ENCODE measurements around the gene RPIA.
A peak's percentile ranks its signal among the peaks of the same experiment; 100 is the strongest.
"Not testable (repeated sequence)": the region's sequence is repeated elsewhere in the genome, so short reads cannot be mapped to it uniquely, and the experiment has no call there.

RPIA gene

DNA sequence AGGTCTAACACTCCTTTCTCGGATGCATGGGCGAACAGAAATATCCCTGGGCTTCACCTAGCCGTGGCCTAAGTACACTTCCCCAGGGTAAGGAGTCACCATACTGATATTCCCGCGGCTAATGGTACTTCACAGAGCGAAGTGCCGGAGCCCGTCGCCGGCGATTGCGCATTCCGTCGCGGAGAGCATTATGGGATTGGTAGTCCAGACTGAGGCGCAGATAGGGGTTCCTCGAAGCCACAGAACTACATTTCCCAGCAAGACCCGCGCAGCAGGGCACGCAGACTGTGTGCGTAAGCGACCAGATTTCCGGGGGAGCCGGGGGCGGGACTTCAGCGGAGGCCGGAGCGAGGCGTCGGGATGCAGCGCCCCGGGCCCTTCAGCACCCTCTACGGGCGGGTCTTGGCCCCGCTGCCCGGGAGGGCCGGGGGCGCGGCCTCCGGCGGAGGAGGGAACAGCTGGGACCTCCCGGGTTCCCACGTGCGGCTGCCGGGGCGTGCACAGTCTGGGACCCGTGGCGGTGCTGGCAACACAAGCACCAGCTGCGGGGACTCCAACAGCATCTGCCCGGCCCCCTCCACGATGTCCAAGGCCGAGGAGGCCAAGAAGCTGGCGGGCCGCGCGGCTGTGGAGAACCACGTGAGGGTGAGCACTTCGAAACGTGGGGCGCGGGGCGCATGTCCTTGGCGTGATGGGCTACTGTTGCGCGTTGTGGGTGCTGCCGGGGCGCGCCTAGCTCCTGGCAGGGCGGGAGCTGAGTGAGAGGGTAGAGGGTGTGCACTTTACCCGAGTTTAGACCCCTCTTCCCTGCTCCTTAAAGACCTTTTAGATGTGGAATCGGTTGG lies at the start of gene RPIA:
RPIA (plus strand) TSS at position 335 of the 845 bp plus-strand sequence; CDS start at position 361, 26 bp downstream.
- Mint-ChIP-seq H3K9me3 (peaks cover 23% of the 10 kb centered on the region), H3K4me1 (peaks cover 42% of the 10 kb centered on the region), H3K27ac (peak within 1 kb of the TSS; percentile 88 to 96 (median 89)), H3K27me3 (ENCODE audit: low read depth) (no peaks in the 10 kb centered on the region), H3K4me3 (peak within 1 kb of the TSS; percentile 93 to 99 (median 94)), H3K36me3 (ENCODE audit: low read depth) (peaks cover 12% of the 10 kb centered on the region)
- TF ChIP-seq, protein P1, sequence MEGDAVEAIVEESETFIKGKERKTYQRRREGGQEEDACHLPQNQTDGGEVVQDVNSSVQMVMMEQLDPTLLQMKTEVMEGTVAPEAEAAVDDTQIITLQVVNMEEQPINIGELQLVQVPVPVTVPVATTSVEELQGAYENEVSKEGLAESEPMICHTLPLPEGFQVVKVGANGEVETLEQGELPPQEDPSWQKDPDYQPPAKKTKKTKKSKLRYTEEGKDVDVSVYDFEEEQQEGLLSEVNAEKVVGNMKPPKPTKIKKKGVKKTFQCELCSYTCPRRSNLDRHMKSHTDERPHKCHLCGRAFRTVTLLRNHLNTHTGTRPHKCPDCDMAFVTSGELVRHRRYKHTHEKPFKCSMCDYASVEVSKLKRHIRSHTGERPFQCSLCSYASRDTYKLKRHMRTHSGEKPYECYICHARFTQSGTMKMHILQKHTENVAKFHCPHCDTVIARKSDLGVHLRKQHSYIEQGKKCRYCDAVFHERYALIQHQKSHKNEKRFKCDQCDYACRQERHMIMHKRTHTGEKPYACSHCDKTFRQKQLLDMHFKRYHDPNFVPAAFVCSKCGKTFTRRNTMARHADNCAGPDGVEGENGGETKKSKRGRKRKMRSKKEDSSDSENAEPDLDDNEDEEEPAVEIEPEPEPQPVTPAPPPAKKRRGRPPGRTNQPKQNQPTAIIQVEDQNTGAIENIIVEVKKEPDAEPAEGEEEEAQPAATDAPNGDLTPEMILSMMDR (IDR thresholded peaks at IDR 0.05; ENCODE audit: unreplicated experiment in 3 of 3), result peak; percentile 38 to 65 (median 51)

DNA sequence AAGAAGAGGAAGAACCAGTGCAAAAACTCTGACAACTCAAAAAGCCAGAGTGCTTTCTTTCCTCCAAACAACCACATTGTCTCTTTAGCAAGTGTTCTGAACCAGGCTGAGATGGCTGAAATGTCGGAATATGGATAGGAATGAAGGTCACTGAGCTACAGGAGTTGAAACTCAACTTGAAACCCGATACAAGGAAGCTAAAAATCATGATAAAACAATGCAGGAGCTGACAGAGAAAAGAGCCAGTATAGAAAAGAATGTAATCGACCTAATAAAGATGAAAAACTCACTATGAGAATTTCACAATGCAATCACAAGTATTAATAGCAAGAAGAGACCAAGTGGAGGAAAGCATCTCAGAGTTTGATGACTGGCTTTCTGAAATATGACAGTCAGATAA lies 49.2 kb upstream of the RPIA start:
- H3K36me3 Mint-ChIP-seq (ENCODE audit: low read depth), result no peaks in the 10 kb centered on the region
- H3K4me3 Mint-ChIP-seq, result no peak overlapping the region
- H3K27me3 Mint-ChIP-seq (ENCODE audit: low read depth), result peaks cover 7% of the 10 kb centered on the region
- H3K4me1 Mint-ChIP-seq, result no peaks in the 10 kb centered on the region
- no peak overlapping the region for H3K27ac Mint-ChIP-seq
- TF ChIP-seq, protein P1 (IDR thresholded peaks at IDR 0.05; ENCODE audit: unreplicated experiment in 3 of 3), result no peak
- H3K9me3 Mint-ChIP-seq, result no peaks in the 10 kb centered on the region

DNA sequence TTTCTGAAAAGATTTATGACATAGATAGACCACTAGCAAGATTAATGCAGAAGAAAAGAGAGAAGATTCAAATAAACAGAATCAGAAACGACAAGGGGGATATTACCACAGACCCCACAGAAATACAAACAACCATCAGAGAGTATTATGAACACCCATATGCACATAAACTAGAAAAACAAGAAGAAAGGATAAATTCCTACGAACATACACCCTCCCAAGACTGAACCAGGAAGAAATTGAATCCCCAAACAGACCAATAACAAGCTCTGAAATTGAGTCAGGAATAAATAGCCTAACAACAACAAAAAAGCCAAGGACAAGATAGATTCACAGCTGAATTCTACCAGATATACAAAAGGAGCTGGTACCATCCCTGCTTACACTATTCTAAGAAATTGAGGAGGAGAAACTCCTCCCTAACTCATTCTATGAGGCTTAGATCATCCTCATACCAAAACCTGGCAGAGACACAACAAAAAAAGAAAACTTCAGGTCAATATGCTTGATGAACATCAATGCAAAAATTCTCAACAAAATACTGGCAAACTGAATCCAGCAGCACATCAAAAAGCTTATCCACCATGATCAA lies 46.1 kb upstream of the RPIA start:
- H3K27ac Mint-ChIP-seq; H3K27me3 Mint-ChIP-seq (ENCODE audit: low read depth); H3K4me3 Mint-ChIP-seq; H3K36me3 Mint-ChIP-seq (ENCODE audit: low read depth); H3K4me1 Mint-ChIP-seq; H3K9me3 Mint-ChIP-seq: not testable (repeated sequence)

DNA sequence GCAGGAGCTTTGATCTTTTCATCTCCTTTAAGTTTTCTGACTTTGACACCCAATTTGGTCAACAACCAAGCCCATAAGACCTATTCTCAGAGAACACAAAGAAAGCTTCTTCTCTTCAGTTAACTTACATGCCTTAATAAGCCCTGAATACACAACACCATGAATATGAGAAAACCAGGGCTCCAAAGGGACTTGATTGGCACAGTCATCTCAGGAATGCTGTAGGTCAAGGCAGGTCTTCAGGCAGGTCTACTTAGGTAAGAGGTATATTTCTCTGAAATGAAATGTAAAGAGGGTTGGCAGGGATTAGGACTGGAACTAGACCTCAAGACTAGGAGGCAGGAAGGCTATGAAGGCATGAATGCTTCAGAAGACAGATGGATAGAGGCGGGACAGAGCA lies 39.8 kb upstream of the RPIA start:
- Mint-ChIP-seq H3K4me1 (no peaks in the 10 kb centered on the region), H3K27me3 (ENCODE audit: low read depth) (no peaks in the 10 kb centered on the region), H3K36me3 (ENCODE audit: low read depth) (no peaks in the 10 kb centered on the region), H3K4me3 (no peak overlapping the region), H3K27ac (no peak overlapping the region), H3K9me3 (no peaks in the 10 kb centered on the region)
- TF ChIP-seq, protein P1 (IDR thresholded peaks at IDR 0.05; ENCODE audit: unreplicated experiment in 3 of 3), result no peak

DNA sequence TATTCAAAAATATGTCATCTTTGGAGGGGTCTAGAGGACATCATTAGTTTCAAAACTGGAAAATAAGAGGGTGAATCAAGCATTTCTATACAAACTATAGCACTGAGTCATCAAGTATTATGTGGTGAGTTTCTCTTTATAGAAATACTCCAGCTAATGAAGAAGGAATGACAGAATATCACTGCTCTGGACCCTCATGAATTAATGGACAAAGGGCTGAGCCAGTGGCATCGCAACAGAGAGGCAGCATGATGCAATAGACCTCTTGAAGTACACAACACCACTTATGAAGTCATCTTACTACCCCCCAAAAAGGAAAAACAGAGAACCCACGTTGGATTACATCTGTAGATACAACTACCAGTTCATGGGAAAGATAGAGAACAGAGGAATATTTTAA lies 36.8 kb upstream of the RPIA start:
- H3K4me3 Mint-ChIP-seq, result no peak overlapping the region
- no peaks in the 10 kb centered on the region for H3K36me3 Mint-ChIP-seq (ENCODE audit: low read depth)
- no peaks in the 10 kb centered on the region for H3K27me3 Mint-ChIP-seq (ENCODE audit: low read depth)
- peaks cover 5% of the 10 kb centered on the region for H3K4me1 Mint-ChIP-seq
- TF ChIP-seq, protein P1 (IDR thresholded peaks at IDR 0.05; ENCODE audit: unreplicated experiment in 3 of 3), result no peak
- H3K27ac Mint-ChIP-seq, result no peak overlapping the region
- H3K9me3 Mint-ChIP-seq, result no peaks in the 10 kb centered on the region

DNA sequence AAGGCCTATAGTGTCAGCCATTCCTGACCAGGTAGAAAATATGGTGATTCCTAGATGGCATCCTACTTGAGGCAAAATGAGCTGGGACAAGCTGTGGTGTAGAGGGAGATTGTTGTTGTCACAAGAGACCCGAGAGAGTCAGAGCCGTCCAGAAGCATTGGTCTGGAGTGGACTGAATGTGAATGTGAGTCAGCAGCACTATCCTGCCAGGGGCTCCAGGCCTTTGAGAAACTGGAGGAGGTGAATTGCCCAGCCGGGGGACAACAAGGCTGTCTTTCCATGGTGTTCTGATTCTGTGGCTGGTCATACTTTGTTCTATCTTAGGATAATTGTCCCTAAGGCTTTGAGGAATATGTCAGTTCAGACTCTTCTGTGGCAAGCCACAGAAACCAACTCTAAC lies 34.8 kb upstream of the RPIA start:
- Mint-ChIP-seq H3K27me3 (ENCODE audit: low read depth) (no peaks in the 10 kb centered on the region), H3K36me3 (ENCODE audit: low read depth) (no peaks in the 10 kb centered on the region), H3K4me1 (peaks cover 6% of the 10 kb centered on the region), H3K27ac (no peak overlapping the region), H3K9me3 (no peaks in the 10 kb centered on the region), H3K4me3 (no peak overlapping the region)
- TF ChIP-seq, protein P1 (IDR thresholded peaks at IDR 0.05; ENCODE audit: unreplicated experiment in 3 of 3), result no peak
